Activated CD8-positive, alpha-beta memory T cell treated with anti-CD3 and anti-CD28 coated beads, Interleukin-2, amount 50 U/mL, for 48 hours (primary cell): ENCODE measurements around the gene SDHAF2.
"Not testable (repeated sequence)": the region's sequence is repeated elsewhere in the genome, so short reads cannot be mapped to it uniquely, and the experiment has no call there.

Source experiments
- DNase-seq: peaks from one replicate; pipeline ENCODE4 v3.0.0-alpha.2; 2020

Gene SDHAF2

DNA sequence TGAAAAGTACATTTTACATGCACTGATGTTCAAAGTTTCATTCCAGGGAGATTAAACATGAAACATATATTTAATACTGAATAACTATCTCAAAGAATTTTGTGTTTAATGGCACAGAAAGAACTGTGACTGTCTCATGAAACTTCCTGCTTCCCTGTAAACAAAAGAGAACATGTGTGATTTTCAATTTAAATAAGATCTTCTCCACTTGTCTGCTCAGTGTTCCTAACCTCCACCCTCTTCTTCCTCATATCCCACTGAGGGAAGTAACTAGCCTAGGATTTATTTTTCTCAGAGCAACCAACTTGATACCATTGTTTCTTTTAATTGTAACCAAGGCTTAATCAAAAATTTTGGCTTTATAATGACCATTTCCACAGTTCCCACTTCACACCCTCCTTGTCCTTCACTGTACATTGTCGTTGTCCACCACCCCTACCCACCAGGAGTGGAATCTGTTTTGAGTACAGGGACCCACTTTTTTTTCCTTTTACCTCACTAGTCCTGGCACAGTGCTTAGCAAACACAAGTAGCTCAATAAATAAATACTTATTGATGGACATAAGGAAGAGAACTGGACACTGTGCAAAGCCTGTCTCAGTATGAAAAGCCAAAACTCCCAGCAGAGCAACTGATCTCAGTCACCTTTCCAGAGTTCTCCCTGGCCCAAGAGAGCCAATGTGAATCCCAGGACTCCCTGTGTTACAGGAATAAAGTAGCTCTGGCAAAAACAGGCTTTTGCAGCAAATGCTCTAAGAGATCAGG lies 4.4 kb upstream of the SDHAF2 start:
- DNase-seq: no peak

- peak; percentile 89 for DNase-seq
Observed at GRCh38 chr11:61429346-61429690, 606 bp upstream of the SDHAF2 start.

- DNase-seq: not testable (repeated sequence)
Observed at GRCh38 chr11:61430839-61431238, 915 bp downstream of the SDHAF2 start.

DNA sequence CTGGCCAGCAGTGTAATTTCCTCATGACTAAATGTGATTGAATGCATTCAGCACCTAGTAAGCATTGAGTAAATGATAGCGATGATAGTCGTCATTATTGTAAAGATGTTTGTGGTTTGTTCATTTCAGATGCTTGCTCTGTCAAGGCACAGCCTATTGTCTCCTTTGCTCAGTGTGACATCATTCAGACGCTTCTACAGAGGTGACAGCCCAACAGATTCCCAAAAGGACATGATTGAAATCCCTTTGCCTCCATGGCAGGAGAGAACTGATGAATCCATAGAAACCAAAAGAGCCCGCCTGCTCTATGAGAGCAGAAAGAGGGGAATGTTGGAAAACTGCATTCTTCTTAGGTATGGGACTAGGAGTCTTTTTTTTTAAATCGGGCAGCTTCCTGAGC lies 7.6 kb downstream of the SDHAF2 start:
- DNase-seq: no peak

GRCh38 chr11:61439615-61440014 lies 9.7 kb downstream of the SDHAF2 start:
- DNase-seq: no peak

GRCh38 chr11:61442616-61443015 lies 12.7 kb downstream of the SDHAF2 start:
- DNase-seq: no peak

DNA sequence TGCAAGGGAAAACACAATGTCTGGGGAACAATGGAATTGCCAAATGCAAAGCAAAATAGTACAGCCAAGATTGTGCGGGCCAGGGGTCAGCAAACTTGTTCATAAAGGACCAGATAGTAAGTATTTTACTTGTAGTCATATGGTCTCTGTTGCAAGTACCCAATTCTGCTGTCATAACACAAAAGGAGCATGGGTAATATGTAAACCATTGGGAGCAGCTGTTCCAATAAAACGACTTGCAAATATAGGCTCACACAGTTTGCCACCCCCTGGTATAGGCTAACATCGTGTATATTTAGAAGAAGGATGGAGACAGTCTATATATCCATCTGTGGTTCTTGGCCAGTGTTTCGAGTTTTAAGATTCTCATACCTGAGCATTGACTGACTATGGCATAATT lies 15.6 kb downstream of the SDHAF2 start:
- no peak for DNase-seq

- peak; percentile 87 for DNase-seq
Observed at GRCh38 chr11:61446211-61446651, 16.3 kb downstream of the SDHAF2 start.

DNA sequence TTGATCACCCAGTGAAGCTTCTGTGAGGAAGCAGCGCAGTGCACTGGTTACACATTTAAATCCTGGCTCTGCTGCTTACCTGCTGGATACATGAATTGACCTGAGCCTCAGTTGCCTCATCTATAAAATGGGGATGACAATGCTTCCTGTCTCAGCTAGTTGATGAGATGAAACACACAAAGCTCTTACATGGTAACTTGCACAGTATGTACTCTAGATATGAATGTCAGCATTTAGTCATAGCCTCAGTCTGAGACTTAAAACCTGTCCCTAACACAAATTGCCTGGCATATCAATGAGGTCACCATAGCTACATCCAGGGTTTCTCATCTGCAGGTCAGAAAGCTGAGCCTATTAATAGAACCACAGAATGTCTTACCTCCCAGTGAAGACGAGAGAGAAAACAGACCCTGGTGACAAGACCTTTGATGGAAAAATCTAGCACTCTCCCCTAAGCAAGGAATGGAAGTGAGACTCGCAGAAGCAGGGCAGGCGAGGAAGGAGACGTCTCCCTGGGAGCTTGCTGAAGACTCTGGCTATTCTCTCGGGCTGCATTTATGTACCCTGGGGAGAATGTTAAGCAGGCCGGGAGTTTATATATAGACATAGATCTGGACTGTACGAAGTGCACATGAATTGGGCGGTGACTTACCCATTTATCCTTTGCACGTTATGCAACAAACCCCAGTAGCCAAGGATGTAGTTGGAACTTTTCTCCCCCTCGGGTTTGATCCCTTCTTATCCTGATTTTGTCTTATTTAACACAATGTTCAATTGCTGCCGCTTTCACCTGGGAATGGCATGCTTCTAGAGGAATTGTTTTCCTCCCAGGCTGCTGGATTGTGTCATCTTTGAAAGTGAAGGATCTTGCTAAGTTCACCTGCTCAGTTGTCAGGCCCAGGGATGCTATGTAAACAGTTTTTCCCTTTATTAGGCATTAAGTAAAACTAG lies 18.0 kb downstream of the SDHAF2 start:
- DNase-seq: no peak

- DNase-seq: no peak
Observed at GRCh38 chr11:61448552-61448927, 18.6 kb downstream of the SDHAF2 start.

DNA sequence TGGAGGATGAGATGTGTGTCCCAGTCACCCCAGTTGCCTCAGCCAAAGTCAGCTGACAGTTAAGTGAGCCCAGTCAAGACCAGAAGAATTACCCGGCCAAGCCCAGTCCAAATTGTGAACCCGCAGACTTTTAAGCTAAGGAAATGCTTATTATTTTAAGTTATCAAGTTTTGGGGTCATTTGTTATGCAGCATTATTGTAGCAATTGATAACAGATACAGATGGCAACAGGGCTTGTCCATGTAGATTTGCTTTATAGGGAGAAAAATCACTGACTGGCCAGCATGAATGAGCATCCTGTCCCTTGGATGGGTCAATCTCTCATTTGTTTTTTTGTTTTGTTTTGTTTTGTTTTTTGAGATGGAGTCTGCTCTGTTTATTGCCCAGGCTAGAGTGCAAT lies 22.9 kb downstream of the SDHAF2 start:
- no peak for DNase-seq

DNA sequence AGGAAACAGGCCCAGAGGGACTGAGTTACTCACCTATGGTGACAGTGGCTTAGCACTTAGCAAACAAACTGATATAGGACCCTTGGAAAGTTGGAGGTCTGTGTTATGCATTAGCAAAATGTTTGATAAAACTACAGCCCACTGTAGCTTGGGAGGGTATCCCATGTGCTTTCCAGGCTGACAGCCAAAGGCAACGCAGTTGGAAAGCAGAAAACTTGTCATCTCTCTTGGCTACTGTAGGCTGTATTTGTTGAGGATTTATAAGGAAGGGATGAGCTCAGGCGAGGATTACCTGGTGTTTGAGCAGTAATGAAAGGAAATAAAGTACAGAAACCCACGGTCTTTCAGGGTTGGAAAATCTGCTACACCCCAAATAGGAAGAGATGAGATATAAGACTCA lies 23.8 kb downstream of the SDHAF2 start:
- no peak for DNase-seq

DNA sequence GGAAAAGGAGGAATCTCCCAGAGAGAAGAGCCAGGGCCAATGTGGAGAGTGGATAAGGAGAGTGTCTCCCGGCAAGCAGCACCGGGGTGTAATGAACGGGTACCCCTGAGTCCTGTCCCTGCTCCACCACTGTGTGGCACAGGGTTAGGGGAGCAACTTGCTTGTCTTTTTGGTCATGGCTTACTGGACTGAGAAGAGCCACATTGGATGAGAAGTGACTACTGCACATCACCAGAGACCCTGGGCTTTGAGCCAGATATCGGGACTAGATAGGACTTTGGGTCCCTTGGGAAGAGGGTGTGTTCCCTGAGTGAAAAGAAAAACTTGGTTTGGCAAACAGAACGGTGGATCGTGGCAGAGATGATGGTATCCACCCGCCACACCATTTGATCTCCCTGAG lies 24.6 kb downstream of the SDHAF2 start:
- no peak for DNase-seq

DNA sequence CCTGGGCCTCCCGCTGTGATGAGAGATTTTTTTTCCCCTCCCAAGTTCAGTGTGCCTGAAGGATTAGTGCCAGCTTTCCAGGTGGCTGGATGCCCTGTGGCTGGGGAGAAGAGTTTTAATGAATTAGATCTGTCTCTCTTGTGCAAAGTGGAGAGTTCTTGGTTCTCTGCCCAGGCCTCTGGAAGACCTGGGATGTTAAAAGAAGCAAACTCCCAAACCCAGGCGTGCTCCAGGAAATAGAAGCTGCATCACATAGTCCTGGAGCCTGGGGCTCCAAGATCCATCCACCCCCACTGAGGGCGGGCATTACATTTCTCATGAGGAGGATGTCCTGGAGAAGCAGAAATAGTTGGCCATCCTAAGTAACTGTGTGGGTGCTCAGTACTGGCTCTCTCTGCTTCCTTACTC lies 30.6 kb downstream of the SDHAF2 start:
- no peak for DNase-seq

- no peak for DNase-seq
Observed at GRCh38 chr11:61460986-61461385, 31.1 kb downstream of the SDHAF2 start.

DNA sequence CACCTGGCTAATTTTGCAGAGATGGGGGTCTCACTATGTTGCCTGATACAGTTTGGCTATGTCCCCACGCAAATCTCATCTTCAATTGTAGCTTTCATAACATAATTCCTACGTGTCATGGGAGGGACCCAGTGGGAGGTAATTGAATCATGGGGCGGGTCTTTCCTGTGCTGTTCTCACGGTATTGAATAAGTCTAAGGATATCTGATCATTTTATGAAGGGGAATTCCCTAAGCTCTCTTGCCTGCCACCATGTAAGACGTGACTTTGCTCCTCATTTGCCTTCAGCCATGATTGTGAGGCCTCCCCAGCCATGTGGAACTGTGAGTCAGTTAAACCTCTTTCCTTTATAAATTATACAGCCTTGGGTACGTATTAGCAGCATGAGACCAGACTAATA lies 37.7 kb downstream of the SDHAF2 start:
- DNase-seq: not testable (repeated sequence)

- DNase-seq: no peak
Observed at GRCh38 chr11:61468002-61468401, 38.1 kb downstream of the SDHAF2 start.

- no peak for DNase-seq
Observed at GRCh38 chr11:61472282-61472681, 42.4 kb downstream of the SDHAF2 start.

GRCh38 chr11:61472868-61473267 lies 42.9 kb downstream of the SDHAF2 start:
- DNase-seq: no peak

- DNase-seq: no peak
Observed at GRCh38 chr11:61473370-61474012, 43.6 kb downstream of the SDHAF2 start.

- no peak for DNase-seq
Observed at GRCh38 chr11:61474013-61474643, 44.2 kb downstream of the SDHAF2 start.

GRCh38 chr11:61475433-61475832 lies 45.5 kb downstream of the SDHAF2 start:
- no peak for DNase-seq

DNA sequence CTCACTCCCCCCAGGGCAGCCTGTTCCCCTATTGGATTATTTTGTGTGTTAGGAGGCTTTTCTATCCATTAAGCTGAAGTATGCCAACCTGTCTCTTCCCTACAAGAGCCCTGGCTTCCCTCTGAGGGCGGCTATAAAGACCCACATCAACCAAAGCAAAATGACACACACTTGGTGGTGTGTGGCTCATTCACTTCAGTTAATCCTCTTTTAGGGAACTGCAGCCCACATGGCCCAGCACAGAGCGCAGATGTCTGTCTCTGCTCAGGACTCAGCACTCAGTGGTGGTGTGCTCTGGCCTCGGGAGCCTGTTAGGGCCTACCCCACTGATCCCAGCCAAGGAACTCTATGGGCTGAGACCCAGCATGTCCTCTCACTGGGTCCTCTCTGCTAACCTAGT lies 46.4 kb downstream of the SDHAF2 start:
- no peak for DNase-seq
